WTC11 (cell line): Measurements from ENCODE around the gene AKTIP. TPM values are rescaled to one million over a fixed set of nuclear protein-coding genes. Genes with fewer than 3 reads are reported as not detected.

ENCODE experiments used
- ATAC-seq: fragments of 200-7000 bp; cut with Tn5 transposase; 2 replicates; pipeline ENCODE4 v1.10.0; 2021; ENCODE audit warnings: mild to moderate bottlenecking, moderate library complexity
- CTCF ChIA-PET: fragments of 300-600 bp; sonication (Branson Sonifier 250); formaldehyde crosslinking; loops from one replicate; lab custom pipeline; 2021; ENCODE audit warnings: antibody characterized with exemption; lab: Charles Lee
- POLR2A ChIA-PET: fragments of 350-600 bp; sonication (Branson Sonifier 250); formaldehyde crosslinking; loops from one replicate; lab custom pipeline; 2021; ENCODE audit warnings: antibody characterized with exemption; lab: Charles Lee
- DNase-seq: peaks from one replicate; pipeline ENCODE4 v3.0.0; 2021; ENCODE audit warnings: low spot score
- H3K27ac Mint-ChIP-seq: 2 replicates; pipeline ENCODE4 v1.8.0; 2021; ENCODE audit warnings: mixed read lengths
- H3K27me3 Mint-ChIP-seq: 2 replicates; pipeline ENCODE4 v1.8.0; 2021; ENCODE audit warnings: low read depth, mild to moderate bottlenecking, moderate library complexity, mixed read lengths
- H3K36me3 Mint-ChIP-seq: 2 replicates; pipeline ENCODE4 v1.8.0; 2021; ENCODE audit warnings: mixed read lengths
- H3K4me1 Mint-ChIP-seq: 2 replicates; pipeline ENCODE4 v1.8.0; 2022; ENCODE audit warnings: mixed read lengths
- H3K4me3 Mint-ChIP-seq: 2 replicates; pipeline ENCODE4 v1.8.0; 2021; ENCODE audit warnings: mild to moderate bottlenecking, moderate library complexity, mixed read lengths
- H3K9me3 Mint-ChIP-seq: 2 replicates; pipeline ENCODE4 v1.8.0; 2021; ENCODE audit warnings: mixed read lengths
- GABPB1 ChIP-seq: sonication (generic); formaldehyde crosslinking; IDR thresholded peaks from 2 replicates; pipeline ENCODE4 v1.8.1; 2023; ENCODE audit warnings: mild to moderate bottlenecking, missing genetic modification reagents
- GRHL2 ChIP-seq: fragments of 250-450 bp; sonication (Bioruptor Pico); IDR thresholded peaks from 2 replicates; pipeline ENCODE4 v1.8.0; 2022; ENCODE audit warnings: mild to moderate bottlenecking, moderate library complexity; ENCODE audit not compliant: insufficient replicate concordance, severe bottlenecking
- NFYB ChIP-seq: sonication (generic); formaldehyde crosslinking; conservative IDR thresholded peaks from 2 replicates; pipeline ENCODE4 v1.8.0; 2022; ENCODE audit warnings: low read depth, missing genetic modification reagents
- TP53 ChIP-seq: sonication (generic); formaldehyde crosslinking; IDR thresholded peaks from 2 replicates; pipeline ENCODE4 v1.8.1; 2023; ENCODE audit warnings: mild to moderate bottlenecking, missing genetic modification reagents
- ZNF138 ChIP-seq: sonication (generic); formaldehyde crosslinking; conservative IDR thresholded peaks from 2 replicates; pipeline ENCODE4 v1.8.1; 2022; ENCODE audit warnings: mild to moderate bottlenecking, moderate library complexity, missing genetic modification reagents
- total RNA-seq: library from RNA; stranded (reverse); gene quantifications from 3 replicates; pipeline ENCODE4 v1.2.3, GENCODE V29; 2021
- TF ChIP-seq, protein P1 (sequence below): fragments of 200-600 bp; IDR thresholded peaks from 2 replicates; pipeline ENCODE4 v1.8.0; 2022; ENCODE audit warnings: antibody characterized with exemption
- TF ChIP-seq, protein P2 (sequence below): fragments of 250-450 bp; sonication (Bioruptor Pico); IDR thresholded peaks from 2 replicates; pipeline ENCODE4 v1.9.0; 2021; ENCODE audit warnings: mild to moderate bottlenecking, borderline replicate concordance
- TF ChIP-seq, protein P3 (sequence below): sonication (generic); formaldehyde crosslinking; IDR thresholded peaks from 2 replicates; pipeline ENCODE4 v1.8.1; 2023; ENCODE audit warnings: mild to moderate bottlenecking, missing genetic modification reagents
- TF ChIP-seq, protein P4 (sequence below): sonication (generic); formaldehyde crosslinking; IDR thresholded peaks from 2 replicates; pipeline ENCODE4 v1.8.1; 2022; ENCODE audit warnings: mild to moderate bottlenecking, missing genetic modification reagents, moderate library complexity, borderline replicate concordance
- TF ChIP-seq, protein P5 (sequence below): fragments of 250-450 bp; sonication (Bioruptor Pico); IDR thresholded peaks from 2 replicates; pipeline ENCODE4 v1.9.0; 2021; ENCODE audit warnings: mild to moderate bottlenecking
- TF ChIP-seq, protein P6 (sequence below): sonication (generic); formaldehyde crosslinking; IDR thresholded peaks from 2 replicates; pipeline ENCODE4 v1.8.0; 2022; ENCODE audit warnings: missing genetic modification reagents
- TF ChIP-seq, protein P7 (sequence below): fragments of 250-450 bp; sonication (Bioruptor Pico); IDR thresholded peaks from 2 replicates; pipeline ENCODE4 v1.9.0; 2021; ENCODE audit warnings: moderate library complexity, mild to moderate bottlenecking, inconsistent platforms, borderline replicate concordance

The AKTIP gene
- total RNA-seq, 1 experiment from 2014 or later, result 19.9 TPM

DNA sequence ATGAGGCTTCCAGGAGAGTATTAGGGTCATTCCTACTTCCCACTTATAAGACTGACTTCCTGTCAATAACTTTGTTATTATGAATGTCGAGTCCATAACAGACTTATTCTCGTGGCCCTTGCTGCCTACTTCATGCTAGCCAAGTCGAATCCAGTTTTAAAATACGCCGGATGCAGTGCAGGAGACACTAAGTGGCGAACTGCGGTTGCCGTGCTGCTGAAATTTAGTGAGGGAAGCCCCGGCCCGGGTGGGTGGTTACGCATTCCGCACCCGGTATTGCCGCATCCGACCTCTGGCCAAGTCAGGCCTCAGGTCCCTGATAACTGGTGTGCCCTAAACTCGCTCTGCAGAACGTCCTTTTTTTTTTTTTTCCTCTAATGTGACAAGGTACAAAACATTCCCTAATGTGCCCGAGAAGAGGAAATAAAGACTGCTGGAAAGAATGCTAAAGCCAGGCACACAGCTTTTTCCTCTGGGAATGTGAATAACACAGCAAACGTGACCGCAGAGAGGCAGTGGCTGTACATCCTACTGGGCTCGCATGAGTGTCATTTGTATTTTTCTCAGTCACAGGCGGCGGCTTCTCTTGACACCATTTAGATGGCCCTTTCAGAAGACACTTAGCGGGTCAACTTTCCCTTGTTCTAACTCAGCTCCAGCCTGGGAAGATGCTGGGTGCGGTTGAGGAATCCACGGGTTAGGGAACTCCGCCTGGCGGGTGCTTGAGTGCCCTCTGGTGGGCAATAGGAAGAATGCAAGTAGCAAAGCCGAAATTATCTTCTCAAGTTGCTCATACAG, 7.1 kb upstream of the AKTIP start:
- TF ChIP-seq GABPB1 (CRISPR knock-in tag) (peak; percentile 97), GRHL2 (CRISPR knock-in tag) (no peak)
- TF ChIP-seq, protein P1, sequence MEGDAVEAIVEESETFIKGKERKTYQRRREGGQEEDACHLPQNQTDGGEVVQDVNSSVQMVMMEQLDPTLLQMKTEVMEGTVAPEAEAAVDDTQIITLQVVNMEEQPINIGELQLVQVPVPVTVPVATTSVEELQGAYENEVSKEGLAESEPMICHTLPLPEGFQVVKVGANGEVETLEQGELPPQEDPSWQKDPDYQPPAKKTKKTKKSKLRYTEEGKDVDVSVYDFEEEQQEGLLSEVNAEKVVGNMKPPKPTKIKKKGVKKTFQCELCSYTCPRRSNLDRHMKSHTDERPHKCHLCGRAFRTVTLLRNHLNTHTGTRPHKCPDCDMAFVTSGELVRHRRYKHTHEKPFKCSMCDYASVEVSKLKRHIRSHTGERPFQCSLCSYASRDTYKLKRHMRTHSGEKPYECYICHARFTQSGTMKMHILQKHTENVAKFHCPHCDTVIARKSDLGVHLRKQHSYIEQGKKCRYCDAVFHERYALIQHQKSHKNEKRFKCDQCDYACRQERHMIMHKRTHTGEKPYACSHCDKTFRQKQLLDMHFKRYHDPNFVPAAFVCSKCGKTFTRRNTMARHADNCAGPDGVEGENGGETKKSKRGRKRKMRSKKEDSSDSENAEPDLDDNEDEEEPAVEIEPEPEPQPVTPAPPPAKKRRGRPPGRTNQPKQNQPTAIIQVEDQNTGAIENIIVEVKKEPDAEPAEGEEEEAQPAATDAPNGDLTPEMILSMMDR, result peak; percentile 87
- CTCF ChIA-PET, result interaction anchor here (0.6 to 1.6 kb wide), 33 partner anchors 9 to 517 kb away, joined by 3 to 11 read pairs (median 4); partner anchors contain the start of genes CHD9, FTO and RPGRIP1L
- H3K9me3 Mint-ChIP-seq, result peaks cover 25% of the 10 kb centered on the region

DNA sequence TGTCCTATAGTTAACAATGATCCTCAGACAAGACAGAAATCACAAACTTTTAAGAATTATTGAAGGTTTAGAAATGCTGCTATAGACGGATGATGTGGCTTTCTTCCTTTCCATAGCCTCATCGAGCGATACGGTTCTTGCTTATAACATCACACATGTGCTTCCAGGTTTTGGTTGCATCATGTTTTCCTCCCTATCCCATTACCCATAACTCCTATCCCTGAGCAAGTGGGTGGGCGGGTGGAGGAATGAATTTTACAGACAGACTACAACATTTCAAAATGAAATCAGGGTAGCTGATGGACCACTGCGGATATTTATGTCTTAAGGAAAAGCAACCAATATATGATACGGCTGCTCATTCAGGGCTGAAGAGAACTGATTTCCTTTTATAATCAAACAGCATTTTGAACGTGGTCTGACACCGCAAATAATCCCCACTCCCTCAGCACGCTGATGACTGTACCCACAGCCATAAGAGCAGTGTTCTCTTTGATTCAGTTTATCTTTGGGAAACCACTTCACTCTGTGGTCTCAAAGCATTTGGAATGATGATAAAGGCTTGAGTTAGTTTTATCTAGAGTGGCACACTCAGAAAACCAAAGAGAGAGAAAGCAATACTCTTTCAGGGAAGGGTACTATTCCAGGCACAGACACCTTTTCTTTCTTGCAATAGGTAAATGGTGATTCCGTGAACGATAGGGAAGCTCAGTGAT, 4.6 kb upstream of the AKTIP start:
- Mint-ChIP-seq H3K9me3 (peaks cover 7% of the 10 kb centered on the region), H3K4me3 (no peak overlapping the region), H3K36me3 (no peaks in the 10 kb centered on the region), H3K4me1 (peaks cover 23% of the 10 kb centered on the region), H3K27me3 (no peaks in the 10 kb centered on the region), H3K27ac (no peak overlapping the region)
- no peak for DNase-seq
- POLR2A ChIA-PET, result no interaction called here
- TF ChIP-seq, protein P2, sequence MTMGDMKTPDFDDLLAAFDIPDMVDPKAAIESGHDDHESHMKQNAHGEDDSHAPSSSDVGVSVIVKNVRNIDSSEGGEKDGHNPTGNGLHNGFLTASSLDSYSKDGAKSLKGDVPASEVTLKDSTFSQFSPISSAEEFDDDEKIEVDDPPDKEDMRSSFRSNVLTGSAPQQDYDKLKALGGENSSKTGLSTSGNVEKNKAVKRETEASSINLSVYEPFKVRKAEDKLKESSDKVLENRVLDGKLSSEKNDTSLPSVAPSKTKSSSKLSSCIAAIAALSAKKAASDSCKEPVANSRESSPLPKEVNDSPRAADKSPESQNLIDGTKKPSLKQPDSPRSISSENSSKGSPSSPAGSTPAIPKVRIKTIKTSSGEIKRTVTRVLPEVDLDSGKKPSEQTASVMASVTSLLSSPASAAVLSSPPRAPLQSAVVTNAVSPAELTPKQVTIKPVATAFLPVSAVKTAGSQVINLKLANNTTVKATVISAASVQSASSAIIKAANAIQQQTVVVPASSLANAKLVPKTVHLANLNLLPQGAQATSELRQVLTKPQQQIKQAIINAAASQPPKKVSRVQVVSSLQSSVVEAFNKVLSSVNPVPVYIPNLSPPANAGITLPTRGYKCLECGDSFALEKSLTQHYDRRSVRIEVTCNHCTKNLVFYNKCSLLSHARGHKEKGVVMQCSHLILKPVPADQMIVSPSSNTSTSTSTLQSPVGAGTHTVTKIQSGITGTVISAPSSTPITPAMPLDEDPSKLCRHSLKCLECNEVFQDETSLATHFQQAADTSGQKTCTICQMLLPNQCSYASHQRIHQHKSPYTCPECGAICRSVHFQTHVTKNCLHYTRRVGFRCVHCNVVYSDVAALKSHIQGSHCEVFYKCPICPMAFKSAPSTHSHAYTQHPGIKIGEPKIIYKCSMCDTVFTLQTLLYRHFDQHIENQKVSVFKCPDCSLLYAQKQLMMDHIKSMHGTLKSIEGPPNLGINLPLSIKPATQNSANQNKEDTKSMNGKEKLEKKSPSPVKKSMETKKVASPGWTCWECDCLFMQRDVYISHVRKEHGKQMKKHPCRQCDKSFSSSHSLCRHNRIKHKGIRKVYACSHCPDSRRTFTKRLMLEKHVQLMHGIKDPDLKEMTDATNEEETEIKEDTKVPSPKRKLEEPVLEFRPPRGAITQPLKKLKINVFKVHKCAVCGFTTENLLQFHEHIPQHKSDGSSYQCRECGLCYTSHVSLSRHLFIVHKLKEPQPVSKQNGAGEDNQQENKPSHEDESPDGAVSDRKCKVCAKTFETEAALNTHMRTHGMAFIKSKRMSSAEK (CRISPR knock-in tag), result no peak
- TF ChIP-seq ZNF138 (CRISPR knock-in tag) (no peak), TP53 (no peak), NFYB (CRISPR knock-in tag) (no peak)
- TF ChIP-seq, protein P3, sequence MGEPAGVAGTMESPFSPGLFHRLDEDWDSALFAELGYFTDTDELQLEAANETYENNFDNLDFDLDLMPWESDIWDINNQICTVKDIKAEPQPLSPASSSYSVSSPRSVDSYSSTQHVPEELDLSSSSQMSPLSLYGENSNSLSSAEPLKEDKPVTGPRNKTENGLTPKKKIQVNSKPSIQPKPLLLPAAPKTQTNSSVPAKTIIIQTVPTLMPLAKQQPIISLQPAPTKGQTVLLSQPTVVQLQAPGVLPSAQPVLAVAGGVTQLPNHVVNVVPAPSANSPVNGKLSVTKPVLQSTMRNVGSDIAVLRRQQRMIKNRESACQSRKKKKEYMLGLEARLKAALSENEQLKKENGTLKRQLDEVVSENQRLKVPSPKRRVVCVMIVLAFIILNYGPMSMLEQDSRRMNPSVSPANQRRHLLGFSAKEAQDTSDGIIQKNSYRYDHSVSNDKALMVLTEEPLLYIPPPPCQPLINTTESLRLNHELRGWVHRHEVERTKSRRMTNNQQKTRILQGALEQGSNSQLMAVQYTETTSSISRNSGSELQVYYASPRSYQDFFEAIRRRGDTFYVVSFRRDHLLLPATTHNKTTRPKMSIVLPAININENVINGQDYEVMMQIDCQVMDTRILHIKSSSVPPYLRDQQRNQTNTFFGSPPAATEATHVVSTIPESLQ (CRISPR knock-in tag), result no peak
- TF ChIP-seq, protein P4, sequence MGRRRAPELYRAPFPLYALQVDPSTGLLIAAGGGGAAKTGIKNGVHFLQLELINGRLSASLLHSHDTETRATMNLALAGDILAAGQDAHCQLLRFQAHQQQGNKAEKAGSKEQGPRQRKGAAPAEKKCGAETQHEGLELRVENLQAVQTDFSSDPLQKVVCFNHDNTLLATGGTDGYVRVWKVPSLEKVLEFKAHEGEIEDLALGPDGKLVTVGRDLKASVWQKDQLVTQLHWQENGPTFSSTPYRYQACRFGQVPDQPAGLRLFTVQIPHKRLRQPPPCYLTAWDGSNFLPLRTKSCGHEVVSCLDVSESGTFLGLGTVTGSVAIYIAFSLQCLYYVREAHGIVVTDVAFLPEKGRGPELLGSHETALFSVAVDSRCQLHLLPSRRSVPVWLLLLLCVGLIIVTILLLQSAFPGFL (CRISPR knock-in tag), result no peak
- TF ChIP-seq, protein P5, sequence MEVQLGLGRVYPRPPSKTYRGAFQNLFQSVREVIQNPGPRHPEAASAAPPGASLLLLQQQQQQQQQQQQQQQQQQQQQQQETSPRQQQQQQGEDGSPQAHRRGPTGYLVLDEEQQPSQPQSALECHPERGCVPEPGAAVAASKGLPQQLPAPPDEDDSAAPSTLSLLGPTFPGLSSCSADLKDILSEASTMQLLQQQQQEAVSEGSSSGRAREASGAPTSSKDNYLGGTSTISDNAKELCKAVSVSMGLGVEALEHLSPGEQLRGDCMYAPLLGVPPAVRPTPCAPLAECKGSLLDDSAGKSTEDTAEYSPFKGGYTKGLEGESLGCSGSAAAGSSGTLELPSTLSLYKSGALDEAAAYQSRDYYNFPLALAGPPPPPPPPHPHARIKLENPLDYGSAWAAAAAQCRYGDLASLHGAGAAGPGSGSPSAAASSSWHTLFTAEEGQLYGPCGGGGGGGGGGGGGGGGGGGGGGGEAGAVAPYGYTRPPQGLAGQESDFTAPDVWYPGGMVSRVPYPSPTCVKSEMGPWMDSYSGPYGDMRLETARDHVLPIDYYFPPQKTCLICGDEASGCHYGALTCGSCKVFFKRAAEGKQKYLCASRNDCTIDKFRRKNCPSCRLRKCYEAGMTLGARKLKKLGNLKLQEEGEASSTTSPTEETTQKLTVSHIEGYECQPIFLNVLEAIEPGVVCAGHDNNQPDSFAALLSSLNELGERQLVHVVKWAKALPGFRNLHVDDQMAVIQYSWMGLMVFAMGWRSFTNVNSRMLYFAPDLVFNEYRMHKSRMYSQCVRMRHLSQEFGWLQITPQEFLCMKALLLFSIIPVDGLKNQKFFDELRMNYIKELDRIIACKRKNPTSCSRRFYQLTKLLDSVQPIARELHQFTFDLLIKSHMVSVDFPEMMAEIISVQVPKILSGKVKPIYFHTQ (CRISPR knock-in tag), result no peak
- TF ChIP-seq, protein P6, sequence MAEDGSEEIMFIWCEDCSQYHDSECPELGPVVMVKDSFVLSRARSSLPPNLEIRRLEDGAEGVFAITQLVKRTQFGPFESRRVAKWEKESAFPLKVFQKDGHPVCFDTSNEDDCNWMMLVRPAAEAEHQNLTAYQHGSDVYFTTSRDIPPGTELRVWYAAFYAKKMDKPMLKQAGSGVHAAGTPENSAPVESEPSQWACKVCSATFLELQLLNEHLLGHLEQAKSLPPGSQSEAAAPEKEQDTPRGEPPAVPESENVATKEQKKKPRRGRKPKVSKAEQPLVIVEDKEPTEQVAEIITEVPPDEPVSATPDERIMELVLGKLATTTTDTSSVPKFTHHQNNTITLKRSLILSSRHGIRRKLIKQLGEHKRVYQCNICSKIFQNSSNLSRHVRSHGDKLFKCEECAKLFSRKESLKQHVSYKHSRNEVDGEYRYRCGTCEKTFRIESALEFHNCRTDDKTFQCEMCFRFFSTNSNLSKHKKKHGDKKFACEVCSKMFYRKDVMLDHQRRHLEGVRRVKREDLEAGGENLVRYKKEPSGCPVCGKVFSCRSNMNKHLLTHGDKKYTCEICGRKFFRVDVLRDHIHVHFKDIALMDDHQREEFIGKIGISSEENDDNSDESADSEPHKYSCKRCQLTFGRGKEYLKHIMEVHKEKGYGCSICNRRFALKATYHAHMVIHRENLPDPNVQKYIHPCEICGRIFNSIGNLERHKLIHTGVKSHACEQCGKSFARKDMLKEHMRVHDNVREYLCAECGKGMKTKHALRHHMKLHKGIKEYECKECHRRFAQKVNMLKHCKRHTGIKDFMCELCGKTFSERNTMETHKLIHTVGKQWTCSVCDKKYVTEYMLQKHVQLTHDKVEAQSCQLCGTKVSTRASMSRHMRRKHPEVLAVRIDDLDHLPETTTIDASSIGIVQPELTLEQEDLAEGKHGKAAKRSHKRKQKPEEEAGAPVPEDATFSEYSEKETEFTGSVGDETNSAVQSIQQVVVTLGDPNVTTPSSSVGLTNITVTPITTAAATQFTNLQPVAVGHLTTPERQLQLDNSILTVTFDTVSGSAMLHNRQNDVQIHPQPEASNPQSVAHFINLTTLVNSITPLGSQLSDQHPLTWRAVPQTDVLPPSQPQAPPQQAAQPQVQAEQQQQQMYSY (CRISPR knock-in tag), result no peak
- TF ChIP-seq, protein P7, sequence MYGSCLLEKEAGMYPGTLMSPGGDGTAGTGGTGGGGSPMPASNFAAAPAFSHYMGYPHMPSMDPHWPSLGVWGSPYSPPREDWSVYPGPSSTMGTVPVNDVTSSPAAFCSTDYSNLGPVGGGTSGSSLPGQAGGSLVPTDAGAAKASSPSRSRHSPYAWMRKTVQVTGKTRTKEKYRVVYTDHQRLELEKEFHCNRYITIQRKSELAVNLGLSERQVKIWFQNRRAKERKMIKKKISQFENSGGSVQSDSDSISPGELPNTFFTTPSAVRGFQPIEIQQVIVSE (CRISPR knock-in tag), result no peak
- TF ChIP-seq, all 79 proteins: peak for 0
- no peak for ATAC-seq
- CTCF ChIA-PET, result no interaction called here

More for the DNA sequence above, 7.1 kb upstream of the AKTIP start:
- POLR2A ChIA-PET, result no interaction called here
- Mint-ChIP-seq H3K4me3 (no peak overlapping the region), H3K27me3 (no peaks in the 10 kb centered on the region), H3K27ac (no peak overlapping the region), H3K4me1 (peaks cover 11% of the 10 kb centered on the region), H3K36me3 (peaks cover 8% of the 10 kb centered on the region)
- peak; percentile 89 for ATAC-seq
- peak; percentile 57 for DNase-seq
